Bronchial epithelial cell (primary cell): ENCODE measurements around the gene NDST3. TPM values are rescaled to one million over a fixed set of nuclear protein-coding genes. Genes with fewer than 3 reads are reported as not detected.
A peak's percentile ranks its signal among the peaks of the same experiment; 100 is the strongest.

Experiments used
- DNase-seq: peaks from one replicate; pipeline ENCODE4 v3.0.0-alpha.2; 2010; ENCODE audit warnings: low read depth
- FAIRE-seq: peaks from 2 replicates; lab custom pipeline; 2011; peaks lifted over from hg19 to GRCh38; lab: Jason Lieb, UNC
- H3K27me3 ChIP-seq: 2 replicates; pipeline ENCODE4 v1.5.1; 2011; ENCODE audit warnings: low read length; ENCODE audit not compliant: control insufficient read depth, insufficient read depth
- H3K36me3 ChIP-seq: 2 replicates; pipeline ENCODE4 v1.5.1; 2011; ENCODE audit warnings: low read length; ENCODE audit not compliant: control insufficient read depth, insufficient read depth
- H3K4me3 ChIP-seq: 2 replicates; pipeline ENCODE4 v1.5.1; 2011; ENCODE audit warnings: mild to moderate bottlenecking, low read depth, low read length, control low read depth
- CTCF ChIP-seq: IDR thresholded peaks from 2 replicates; pipeline ENCODE4 v1.5.1; 2011; ENCODE audit warnings: mild to moderate bottlenecking, moderate library complexity, low read length, control low read depth, inconsistent platforms; ENCODE audit not compliant: insufficient read depth, severe bottlenecking
- total RNA-seq: library from RNA; depleted of rRNA; stranded (reverse); fragments of >200 nt; gene quantifications from 2 replicates; pipeline ENCODE4 v1.2.1, GENCODE V29; 2014

NDST3 gene
- total RNA-seq, 1 donor from 2014 or later = not detected

DNA sequence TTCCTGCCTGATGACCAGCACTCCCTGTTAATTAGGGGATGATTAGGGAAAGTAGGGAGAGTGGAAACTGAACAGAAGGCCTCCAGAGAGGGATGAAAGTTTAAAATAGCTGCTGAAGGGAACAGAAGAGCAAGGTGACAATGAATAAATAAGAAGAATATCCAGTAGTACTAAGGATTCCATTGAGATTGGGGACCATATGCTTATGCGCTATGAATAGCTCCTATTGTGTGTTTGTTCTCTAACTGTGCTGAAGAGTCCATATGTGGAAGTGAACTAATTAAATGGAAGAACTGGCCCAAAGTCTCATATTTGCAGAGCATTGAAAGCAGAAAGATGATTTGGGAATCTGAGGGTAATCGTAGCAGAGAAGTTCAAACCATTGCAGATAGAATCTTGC, 181.5 kb downstream of the NDST3 start:
- FAIRE-seq (no peak), DNase-seq (no peak)
- no peaks in the 10 kb centered on the region for H3K27me3 ChIP-seq
- H3K4me3 ChIP-seq = no peak overlapping the region
- TF ChIP-seq CTCF = no peak
- H3K36me3 ChIP-seq = no peaks in the 10 kb centered on the region

GRCh38 chr4:118221227-118221800, 187.0 kb downstream of the NDST3 start:
- TF ChIP-seq CTCF = no peak
- Histone ChIP-seq H3K27me3 (no peaks in the 10 kb centered on the region), H3K36me3 (no peaks in the 10 kb centered on the region), H3K4me3 (no peak overlapping the region)
- FAIRE-seq = no peak
- no peak for DNase-seq

- FAIRE-seq = no peak
- DNase-seq = peak; percentile 69
- peak; percentile 45 for TF ChIP-seq CTCF
- no peaks in the 10 kb centered on the region for H3K27me3 ChIP-seq
- no peak overlapping the region for H3K4me3 ChIP-seq
- H3K36me3 ChIP-seq = no peaks in the 10 kb centered on the region
Observed at GRCh38 chr4:118224243-118224829, 190.1 kb downstream of the NDST3 start.

DNA sequence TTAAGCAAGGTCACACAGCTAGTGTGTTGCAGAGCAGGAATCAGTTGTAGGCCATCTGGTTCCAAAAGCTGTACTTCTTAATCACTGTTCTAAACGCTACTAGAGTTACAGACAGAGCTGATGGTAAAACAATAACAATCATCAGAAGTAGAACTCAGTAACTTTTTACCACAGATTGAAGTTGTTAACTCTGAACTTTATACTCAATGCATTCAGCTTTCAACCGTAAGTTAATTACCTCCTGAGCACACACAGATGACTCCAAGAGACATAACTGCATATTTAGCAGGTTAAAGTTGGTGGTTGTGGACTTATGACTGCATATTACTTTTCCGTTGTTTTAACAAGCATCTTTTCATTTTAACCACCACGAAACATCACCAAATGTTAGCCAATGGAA, 191.2 kb downstream of the NDST3 start:
- H3K27me3 ChIP-seq = no peaks in the 10 kb centered on the region
- no peaks in the 10 kb centered on the region for H3K36me3 ChIP-seq
- no peak for TF ChIP-seq CTCF
- no peak for FAIRE-seq
- no peak overlapping the region for H3K4me3 ChIP-seq
- no peak for DNase-seq

GRCh38 chr4:118226311-118227010, 192.2 kb downstream of the NDST3 start:
- FAIRE-seq (no peak), DNase-seq (no peak)
- no peaks in the 10 kb centered on the region for H3K27me3 ChIP-seq
- H3K4me3 ChIP-seq = no peak overlapping the region
- TF ChIP-seq CTCF = no peak
- H3K36me3 ChIP-seq = no peaks in the 10 kb centered on the region
